HCT116 (cell line): Measurements from ENCODE around the gene CHD2. TPM values are rescaled to one million over a fixed set of nuclear protein-coding genes. Genes with fewer than 3 reads are reported as not detected.

Source experiments
- ATAC-seq: fragments of 200-7000 bp; cut with Tn5 transposase; 2 replicates; pipeline ENCODE4 v1.9.1; 2020; ENCODE audit warnings: mild to moderate bottlenecking, moderate library complexity
- BruUV-seq: library from RNA; stranded (reverse); fragments of 400-500 nt; replicated peaks from 2 replicates; lab custom pipeline; 2021; lab: Mats Ljungman, UMichigan
- CTCF ChIA-PET: fragments of 300-600 bp; sonication (Branson Sonifier 250); formaldehyde crosslinking; loops from one replicate; lab custom pipeline; 2021; ENCODE audit warnings: antibody characterized with exemption; lab: Charles Lee
- POLR2A ChIA-PET: fragments of 300-600, 350-600 bp; sonication (Branson Sonifier 250); formaldehyde crosslinking; loops from one replicate; lab custom pipeline; 2021; ENCODE audit warnings: antibody characterized with exemption; lab: Charles Lee
- RAD21 ChIA-PET, 2 experiments: fragments of 300-600 bp; sonication (Branson Sonifier 250); formaldehyde crosslinking; loops; one replicate each; lab custom pipeline; 2023; ENCODE audit warnings: low total read pairs in 2 of 2; ENCODE audit not compliant: uncharacterized antibody in 2 of 2, unreplicated experiment in 2 of 2, low non-redundant PET in 1 of 2; lab: Charles Lee
- DNase-seq: peaks from one replicate; pipeline ENCODE4 v3.0.0-alpha.2; 2010; ENCODE audit warnings: low read depth, low spot score
- H2AFZ ChIP-seq: fragments of 200-600 bp; shearing (Covaris generic), sonication (generic); 2 replicates; pipeline ENCODE4 v1.6.1; 2017; ENCODE audit warnings: low read depth, mixed run types, mixed read lengths, antibody characterized with exemption, low read length; ENCODE audit not compliant: poor library complexity, severe bottlenecking
- H3K27ac ChIP-seq: 2 replicates; pipeline ENCODE4 v1.5.1; 2012; ENCODE audit warnings: low read depth, low read length
- H3K27me3 ChIP-seq: fragments of 200-600 bp; sonication (generic); 2 replicates; pipeline ENCODE4 v1.6.1; 2016; ENCODE audit warnings: mixed run types, low read length, mixed read lengths; ENCODE audit not compliant: insufficient read depth
- H3K36me3 ChIP-seq, 2 experiments: fragments of 200-500 bp in 1 of 2; fragments of 200-600 bp in 1 of 2; sonication (Bioruptor generic) in 1 of 2; sonication (generic) in 1 of 2; 2 replicates each; pipeline versions ENCODE4 v1.5.1 to v1.6.1; 2014 to 2016; ENCODE audit warnings: low read length in 2 of 2, inconsistent platforms in 1 of 2, mixed read lengths in 1 of 2, mixed run types in 1 of 2; ENCODE audit not compliant: insufficient read depth in 2 of 2, control insufficient read depth in 1 of 2
- H3K4me1 ChIP-seq, 2 experiments: fragments of 200-600 bp in 1 of 2; sonication (generic) in 1 of 2; 2 replicates each; pipeline versions ENCODE4 v1.5.1 to v1.6.1; 2012 to 2017; ENCODE audit warnings: low read length in 2 of 2, inconsistent platforms in 1 of 2, mild to moderate bottlenecking in 1 of 2, mixed read lengths in 1 of 2, mixed run types in 1 of 2, moderate library complexity in 1 of 2; ENCODE audit not compliant: insufficient read depth in 2 of 2, control insufficient read depth in 1 of 2
- H3K4me2 ChIP-seq: fragments of 200-600 bp; sonication (generic); 2 replicates; pipeline ENCODE4 v1.6.1; 2017; ENCODE audit warnings: mixed run types, low read length, mixed read lengths
- H3K4me3 ChIP-seq, 2 experiments: fragments of 200-600 bp in 1 of 2; sonication (generic) in 1 of 2; replicated peaks in 1 of 2; 2 replicates each; pipeline ENCODE4 v1.5.1; 2011 to 2016; ENCODE audit warnings: low read length in 2 of 2, control low read depth in 1 of 2, low read depth in 1 of 2, mild to moderate bottlenecking in 1 of 2, mixed read lengths in 1 of 2, mixed run types in 1 of 2
- H3K79me2 ChIP-seq: fragments of 200-600 bp; sonication (generic); 2 replicates; pipeline ENCODE4 v1.6.1; 2017; ENCODE audit warnings: mild to moderate bottlenecking, mixed run types, low read length, moderate library complexity, mixed read lengths; ENCODE audit not compliant: insufficient read depth
- H3K9ac ChIP-seq: fragments of 200-600 bp; sonication (generic); 2 replicates; pipeline ENCODE4 v1.6.1; 2016; ENCODE audit warnings: low read length, mixed read lengths
- H3K9me2 ChIP-seq: fragments of 200-600 bp; sonication (generic), shearing (Covaris generic); 2 replicates; pipeline ENCODE4 v1.6.1; 2017; ENCODE audit warnings: mixed run types, mild to moderate bottlenecking, moderate library complexity; ENCODE audit not compliant: insufficient read depth
- H3K9me3 ChIP-seq, 2 experiments: fragments of 200-500 bp in 1 of 2; fragments of 200-600 bp in 1 of 2; sonication (Bioruptor generic) in 1 of 2; sonication (generic) in 1 of 2; 2 replicates each; pipeline ENCODE4 v1.6.1; 2014 to 2017; ENCODE audit warnings: low read length in 2 of 2, mixed read lengths in 2 of 2, inconsistent platforms in 1 of 2, low read depth in 1 of 2, mild to moderate bottlenecking in 1 of 2, mixed run types in 1 of 2, moderate library complexity in 1 of 2; ENCODE audit not compliant: control insufficient read depth in 1 of 2, insufficient read depth in 1 of 2
- H4K20me1 ChIP-seq: fragments of 200-600 bp; sonication (generic), shearing (Covaris generic); 2 replicates; pipeline ENCODE4 v1.6.1; 2017; ENCODE audit warnings: mixed run types, mild to moderate bottlenecking, moderate library complexity; ENCODE audit not compliant: insufficient read depth
- EZH2 ChIP-seq: fragments of 200-600 bp; sonication (generic); IDR thresholded peaks from 2 replicates; pipeline ENCODE4 v1.6.1; 2017; ENCODE audit warnings: antibody characterized with exemption, mixed run types
- JUND ChIP-seq: IDR thresholded peaks from 2 replicates; pipeline ENCODE4 v1.6.1; 2012
- POLR2A ChIP-seq: IDR thresholded peaks from 2 replicates; pipeline ENCODE4 v1.7.0; 2011; ENCODE audit warnings: borderline replicate concordance; ENCODE audit not compliant: insufficient read depth, insufficient read length; ENCODE audit errors: extremely low read depth
- TCF7L2 ChIP-seq: IDR thresholded peaks from 2 replicates; pipeline ENCODE4 v1.7.0; 2011; ENCODE audit warnings: borderline replicate concordance, inconsistent platforms; ENCODE audit not compliant: insufficient read depth, insufficient read length; ENCODE audit errors: extremely low read depth
- intact Hi-C: fragments of 100-400 bp; cut with micrococcal nuclease; formaldehyde crosslinking; loops from 2 replicates; pipeline ENCODE4 v1.10.0; 2022
- total RNA-seq: library from RNA; stranded (reverse); gene quantifications from one replicate; pipeline ENCODE4 v1.2.1, GENCODE V29; 2021; ENCODE audit not compliant: unreplicated experiment
- TF ChIP-seq, protein P1 (sequence below), 3 experiments: fragments of 200-600 bp in 1 of 3; sonication (generic) in 1 of 3; IDR thresholded peaks in 2 of 3; conservative IDR thresholded peaks in 1 of 3; 2 replicates each; pipeline ENCODE4 v1.5.1; 2012 to 2017; ENCODE audit warnings: low read depth in 2 of 3, low read length in 2 of 3, antibody characterized with exemption in 1 of 3, borderline replicate concordance in 1 of 3, control low read depth in 1 of 3, mild to moderate bottlenecking in 1 of 3, mixed read lengths in 1 of 3, mixed run types in 1 of 3, moderate library complexity in 1 of 3; ENCODE audit not compliant: insufficient read depth in 1 of 3

CHD2 gene
- total RNA-seq, 1 experiment from 2014 or later: 116 TPM

DNA sequence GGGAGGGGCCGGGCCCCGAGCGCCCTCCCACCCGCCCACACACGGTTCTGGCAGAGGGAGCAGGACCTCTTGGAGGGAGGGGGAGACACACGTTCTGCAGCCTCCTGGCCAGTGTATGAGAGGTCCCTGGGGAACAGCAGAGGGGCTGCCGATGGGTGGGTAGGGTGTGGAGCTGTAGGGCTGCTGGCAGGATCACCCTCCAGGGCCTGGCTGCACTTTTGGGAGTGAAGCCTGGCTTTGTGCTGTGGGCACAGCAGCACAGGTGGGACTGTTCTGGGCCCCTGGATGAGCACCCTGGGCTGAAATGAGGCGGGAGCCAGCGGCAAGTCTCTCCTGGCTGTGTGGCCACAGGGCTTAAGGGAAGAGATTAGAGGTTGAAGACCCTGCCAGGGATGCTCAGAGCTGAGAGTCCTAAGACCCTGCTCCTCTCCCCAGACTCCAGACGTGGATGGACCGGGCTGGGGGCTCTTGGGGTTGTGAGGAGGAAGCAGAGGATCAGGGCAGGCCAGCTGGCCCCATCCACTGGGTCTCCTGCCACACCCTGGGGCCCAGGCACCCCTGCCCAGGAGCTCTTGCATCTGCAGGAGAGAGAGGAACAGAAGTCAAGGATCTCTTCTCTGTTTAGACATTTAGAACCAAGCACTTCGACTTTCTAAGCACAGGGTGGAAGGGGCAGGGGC lies 143.6 kb downstream of the CHD2 start:
- no peaks in the 10 kb centered on the region for H3K9me3 ChIP-seq
- no peak overlapping the region for H3K9ac ChIP-seq
- no peaks in the 10 kb centered on the region for H3K4me1 ChIP-seq
- no TSS peak for BruUV-seq
- no peak overlapping the region for H3K27ac ChIP-seq
- no peaks in the 10 kb centered on the region for H3K9me2 ChIP-seq
- ChIA-PET RAD21 (no interaction called here), POLR2A (interaction anchor here (0.8 kb wide), 1 partner anchor 119 kb away, joined by 4 read pairs; no protein-coding TSS in a partner anchor), CTCF (no interaction called here)
- no peaks in the 10 kb centered on the region for H3K36me3 ChIP-seq
- no peaks in the 10 kb centered on the region for H3K79me2 ChIP-seq
- no peak overlapping the region for H3K4me3 ChIP-seq
- TF ChIP-seq, protein P1, sequence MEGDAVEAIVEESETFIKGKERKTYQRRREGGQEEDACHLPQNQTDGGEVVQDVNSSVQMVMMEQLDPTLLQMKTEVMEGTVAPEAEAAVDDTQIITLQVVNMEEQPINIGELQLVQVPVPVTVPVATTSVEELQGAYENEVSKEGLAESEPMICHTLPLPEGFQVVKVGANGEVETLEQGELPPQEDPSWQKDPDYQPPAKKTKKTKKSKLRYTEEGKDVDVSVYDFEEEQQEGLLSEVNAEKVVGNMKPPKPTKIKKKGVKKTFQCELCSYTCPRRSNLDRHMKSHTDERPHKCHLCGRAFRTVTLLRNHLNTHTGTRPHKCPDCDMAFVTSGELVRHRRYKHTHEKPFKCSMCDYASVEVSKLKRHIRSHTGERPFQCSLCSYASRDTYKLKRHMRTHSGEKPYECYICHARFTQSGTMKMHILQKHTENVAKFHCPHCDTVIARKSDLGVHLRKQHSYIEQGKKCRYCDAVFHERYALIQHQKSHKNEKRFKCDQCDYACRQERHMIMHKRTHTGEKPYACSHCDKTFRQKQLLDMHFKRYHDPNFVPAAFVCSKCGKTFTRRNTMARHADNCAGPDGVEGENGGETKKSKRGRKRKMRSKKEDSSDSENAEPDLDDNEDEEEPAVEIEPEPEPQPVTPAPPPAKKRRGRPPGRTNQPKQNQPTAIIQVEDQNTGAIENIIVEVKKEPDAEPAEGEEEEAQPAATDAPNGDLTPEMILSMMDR (IDR thresholded peaks at IDR 0.05 in 2 of 3, conservative IDR thresholded peaks at IDR 0.05 in 1 of 3; ENCODE audit: borderline replicate concordance in 1 of 3, insufficient read depth in 1 of 3, low read depth in 2 of 3, low read length in 2 of 3): no peak
- TF ChIP-seq EZH2 (no peak), POLR2A (no peak), TCF7L2 (no peak), JUND (no peak)
- no peak for ATAC-seq
- no peaks in the 10 kb centered on the region for H3K27me3 ChIP-seq
- intact Hi-C loops: no loop called here
- no peak overlapping the region for H3K4me2 ChIP-seq
- no peak overlapping the region for H2AFZ ChIP-seq
- H4K20me1 ChIP-seq: no peaks in the 10 kb centered on the region
- DNase-seq: no peak
